Caki2 (cell line): Measurements from ENCODE around the gene IER3. TPM values are rescaled to one million over a fixed set of nuclear protein-coding genes. Genes with fewer than 3 reads are reported as not detected.
A peak's percentile ranks its signal among the peaks of the same experiment; 100 is the strongest.
"Not testable (repeated sequence)": the region's sequence is repeated elsewhere in the genome, so short reads cannot be mapped to it uniquely, and the experiment has no call there.

Source experiments
- DNase-seq: peaks from one replicate; pipeline ENCODE4 v3.0.0-alpha.2; 2015; ENCODE audit warnings: low read depth
- in situ Hi-C: cut with HindIII; loops from 2 replicates; pipeline ENCODE4 v1.10.0; 2016; ENCODE audit warnings: low sequenced_read_pairs, low pct_unique_long_range_greater_than_20kb, mixed read lengths
- total RNA-seq: library from RNA; depleted of rRNA; stranded (reverse); fragments of >200 nt; shearing (Covaris generic); gene quantifications from 2 replicates; pipeline ENCODE4 v1.2.3, GENCODE V29; 2014; ENCODE audit warnings: low replicate concordance

IER3 gene
- total RNA-seq, 1 experiment from 2014 or later: 124 TPM

DNA sequence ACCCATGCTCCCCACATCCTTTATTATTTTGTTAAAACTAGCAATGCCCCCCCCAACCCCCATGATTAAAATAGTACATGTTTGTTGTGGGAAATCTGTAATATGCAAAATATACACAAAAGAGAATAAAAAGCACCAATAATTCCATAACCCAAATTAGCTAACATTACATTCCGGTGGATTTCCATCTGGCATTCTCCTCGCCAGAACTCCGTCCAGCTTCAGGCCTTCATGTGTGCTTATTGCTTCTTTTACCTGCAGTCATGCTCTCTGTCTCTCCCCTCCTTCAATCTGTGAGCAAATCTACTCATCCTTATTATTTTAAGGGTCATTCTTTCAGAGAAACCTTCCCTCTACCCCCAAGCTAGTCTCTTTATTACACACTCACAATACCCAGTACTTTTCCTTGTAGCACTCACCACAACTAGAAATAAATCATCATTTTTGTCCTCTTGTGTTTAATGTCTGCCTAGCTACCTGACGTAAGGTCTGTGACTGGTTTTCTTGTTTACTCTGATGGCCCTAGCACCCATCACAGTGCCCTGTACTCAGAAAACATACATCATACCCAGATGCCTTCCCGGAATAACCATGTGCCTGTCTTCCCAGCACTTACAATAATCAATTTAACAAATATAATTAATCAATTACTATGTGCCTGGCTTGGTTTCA lies 25.6 kb upstream of the IER3 start:
- in situ Hi-C loops: no loop called here
- peak; percentile 60 for DNase-seq

DNA sequence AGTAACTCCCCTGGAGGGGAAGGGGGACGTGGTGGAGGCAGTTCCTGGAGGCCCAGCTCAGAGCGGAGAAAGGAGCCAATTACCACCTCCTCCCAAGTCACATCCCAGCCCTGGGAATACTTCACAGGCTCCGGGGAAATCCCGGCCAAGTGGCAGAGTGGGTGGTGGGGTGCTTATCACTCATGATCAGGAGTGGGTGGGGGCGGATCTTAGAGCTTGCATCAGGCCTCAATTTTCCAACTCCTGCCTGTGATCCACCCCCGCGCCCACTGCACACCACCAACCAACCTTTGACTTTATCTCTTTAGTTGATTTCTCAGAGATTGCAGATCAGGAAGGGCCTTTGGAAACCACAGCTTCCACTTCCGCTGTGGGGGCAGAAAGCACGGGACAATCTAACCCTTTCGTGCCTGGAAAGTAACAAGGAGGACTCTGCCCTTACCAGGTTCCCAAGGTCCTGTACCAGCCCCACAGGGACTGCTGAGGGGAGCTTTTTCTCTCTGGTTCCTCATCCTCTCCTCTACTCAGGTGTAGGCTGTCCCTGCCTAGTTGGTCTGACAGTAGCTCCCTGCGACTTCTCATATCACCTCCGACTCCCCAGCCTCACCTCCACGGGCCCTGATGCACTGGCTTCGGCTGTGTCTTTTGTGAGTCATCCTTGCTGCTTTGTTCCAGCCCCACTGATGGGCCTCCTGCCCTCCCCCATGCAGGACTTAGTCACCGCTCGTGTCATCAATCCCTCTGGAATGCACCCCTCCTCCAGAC lies 24.9 kb upstream of the IER3 start:
- peak; percentile 94 for DNase-seq
- in situ Hi-C loops: no loop called here

DNA sequence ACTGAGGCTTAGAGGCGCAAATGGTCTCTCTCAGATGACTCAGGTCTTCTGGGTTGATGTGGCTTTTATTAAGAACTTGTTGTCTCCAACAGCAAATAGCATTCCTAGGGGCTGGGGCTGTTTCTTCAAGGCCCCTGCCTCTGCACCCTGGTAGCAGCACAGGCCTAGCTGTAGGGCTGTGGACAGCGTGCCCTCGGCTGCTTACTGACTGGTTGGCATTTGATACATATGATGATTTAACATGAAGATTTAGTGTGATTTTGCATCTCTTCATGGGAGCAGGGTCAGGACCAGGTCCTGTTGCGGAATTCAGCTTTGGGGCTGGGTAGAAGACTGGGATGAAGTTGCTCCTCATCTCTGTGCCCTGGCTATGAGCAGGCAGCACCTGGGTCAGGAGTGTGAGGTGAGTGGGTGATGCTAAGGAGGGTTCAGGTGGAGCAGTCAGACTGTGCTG lies 24.3 kb upstream of the IER3 start:
- in situ Hi-C loops: no loop called here
- no peak for DNase-seq

DNA sequence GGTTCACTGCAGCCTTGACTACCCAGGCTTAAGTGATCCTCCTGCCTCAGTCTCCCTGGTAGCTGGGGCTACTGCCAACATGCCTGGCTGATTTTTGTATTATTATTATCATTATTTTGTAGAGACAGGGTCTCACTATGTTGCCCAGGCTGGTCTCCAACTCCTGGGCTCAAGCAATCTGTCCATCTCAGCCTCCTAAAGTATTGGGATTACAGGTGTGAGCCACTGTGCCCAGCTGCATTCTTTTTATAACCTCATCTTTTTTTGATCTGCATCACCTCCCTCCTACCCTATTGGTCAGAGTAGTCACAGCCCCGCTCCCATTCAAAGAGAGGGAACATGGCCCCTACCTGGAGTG lies 23.6 kb upstream of the IER3 start:
- in situ Hi-C loops: no loop called here

DNA sequence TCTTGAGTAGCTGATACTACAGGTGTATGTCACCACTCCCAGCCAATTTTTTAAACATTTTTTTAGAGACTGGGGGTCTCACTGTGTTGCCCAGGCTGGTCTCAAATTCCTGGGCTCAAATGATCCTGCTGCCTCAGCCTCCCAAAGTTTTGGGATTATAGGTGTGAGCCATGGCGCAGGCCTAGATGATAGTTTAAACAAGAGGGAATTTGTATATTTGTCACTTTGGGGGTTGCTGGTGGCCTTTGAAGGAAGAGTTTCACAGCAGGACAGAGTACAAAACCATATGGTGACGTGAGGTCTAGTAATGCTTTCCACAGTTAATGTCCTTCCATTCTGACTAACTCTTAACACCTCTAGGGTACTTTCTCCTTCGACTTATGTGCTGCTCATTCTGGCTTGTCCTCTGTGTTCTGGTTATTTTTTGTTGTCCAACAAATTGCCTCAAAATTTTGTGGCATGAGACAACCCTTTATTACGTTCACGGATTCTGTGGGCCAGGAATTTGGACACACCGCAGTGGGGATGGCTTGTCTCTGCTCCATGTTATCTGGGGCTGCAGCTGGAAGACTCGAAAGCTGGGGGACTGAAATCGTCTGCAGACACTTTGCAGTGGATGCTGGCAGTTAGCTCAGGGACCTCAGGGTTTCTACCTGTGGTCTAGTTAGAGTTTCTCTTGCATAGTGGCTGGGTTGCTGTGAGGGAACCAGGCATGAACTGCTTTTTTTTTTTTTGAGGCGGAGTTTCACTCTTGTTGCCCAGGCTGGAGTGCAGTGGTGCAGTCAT lies 23.0 kb upstream of the IER3 start:
- in situ Hi-C loops: no loop called here
- no peak for DNase-seq

More for the DNA sequence above, 23.6 kb upstream of the IER3 start:
- DNase-seq: no peak

DNA sequence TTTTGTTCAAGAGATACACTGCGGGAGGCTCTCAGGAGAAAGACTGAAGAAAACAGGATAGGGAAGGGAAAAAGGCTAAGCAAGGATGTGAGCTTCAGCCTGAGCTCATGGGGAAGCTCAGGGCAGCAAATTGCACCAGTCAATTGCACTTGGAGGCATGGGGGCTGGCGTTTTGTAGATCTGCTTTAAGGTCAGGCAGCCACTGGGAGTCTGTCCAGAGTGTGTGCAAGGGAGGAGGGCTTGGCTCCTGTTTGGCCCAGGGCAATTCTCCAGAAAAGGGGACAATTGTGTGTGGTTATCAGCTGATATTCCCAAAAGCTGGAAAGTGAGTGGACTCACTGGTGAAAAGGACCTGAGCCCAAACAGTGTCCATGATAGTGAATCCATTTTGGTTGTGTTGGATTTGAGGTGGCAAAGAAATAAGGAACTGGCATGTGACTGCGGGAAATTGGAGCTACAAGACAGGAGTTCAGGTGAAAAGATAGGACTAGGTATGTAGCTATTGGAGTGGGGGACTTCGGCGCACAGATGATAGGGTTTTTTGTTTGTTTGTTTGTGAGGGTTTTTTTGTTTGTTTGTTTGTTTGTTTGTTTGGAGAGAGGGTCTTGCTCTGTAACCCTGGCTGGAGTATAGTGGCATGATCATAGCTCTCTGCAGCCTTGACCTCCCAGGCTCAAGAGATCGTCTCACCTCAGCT lies 22.3 kb upstream of the IER3 start:
- in situ Hi-C loops: no loop called here

DNA sequence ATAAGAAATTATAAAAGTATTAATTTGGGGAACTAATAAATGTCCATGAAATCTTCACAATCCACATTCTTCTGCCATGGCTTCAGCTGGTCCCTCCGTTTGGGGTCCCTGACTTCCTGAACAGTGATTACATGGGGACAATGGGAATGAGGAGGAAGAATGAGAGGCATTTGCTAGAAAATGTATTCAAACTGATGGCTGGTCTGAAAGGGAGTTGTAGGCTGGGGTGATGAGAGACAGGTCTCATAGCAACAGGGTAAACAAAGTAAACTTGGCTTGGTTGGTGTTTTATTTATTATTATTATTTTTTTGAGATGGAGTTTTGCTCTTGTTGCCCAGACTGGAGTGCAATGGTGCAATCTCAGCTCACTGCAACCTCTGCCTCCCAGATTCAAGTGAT lies 21.1 kb upstream of the IER3 start:
- in situ Hi-C loops, DNase-seq: not testable (repeated sequence)

More for the DNA sequence above, 22.3 kb upstream of the IER3 start:
- DNase-seq: no peak

DNA sequence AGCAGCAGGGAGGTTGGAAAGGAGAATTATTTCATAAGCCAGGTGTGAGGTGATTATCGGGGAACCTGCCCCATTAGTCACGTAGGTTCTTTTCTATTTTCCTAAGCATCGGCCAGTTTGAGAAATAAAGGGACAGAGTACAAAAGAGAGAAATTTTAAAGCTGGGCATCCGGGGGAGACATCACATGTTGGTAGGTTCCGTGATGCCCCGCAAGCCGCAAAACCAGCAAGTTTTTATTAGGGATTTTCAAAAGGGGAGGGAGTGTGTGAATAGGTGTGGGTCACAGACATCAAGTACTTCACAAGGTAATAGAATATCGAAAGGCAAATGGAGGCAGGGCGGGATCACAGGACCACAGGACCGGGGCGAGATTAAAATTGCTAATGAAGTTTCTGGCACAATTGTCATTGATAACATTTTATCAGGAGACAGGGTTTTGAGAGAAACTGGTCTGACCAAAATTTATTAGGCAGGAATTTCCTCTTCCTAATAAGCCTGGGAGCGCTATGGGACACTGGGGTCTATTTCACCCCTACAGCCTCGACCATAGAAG lies 20.2 kb upstream of the IER3 start:
- in situ Hi-C loops, DNase-seq: not testable (repeated sequence)

DNA sequence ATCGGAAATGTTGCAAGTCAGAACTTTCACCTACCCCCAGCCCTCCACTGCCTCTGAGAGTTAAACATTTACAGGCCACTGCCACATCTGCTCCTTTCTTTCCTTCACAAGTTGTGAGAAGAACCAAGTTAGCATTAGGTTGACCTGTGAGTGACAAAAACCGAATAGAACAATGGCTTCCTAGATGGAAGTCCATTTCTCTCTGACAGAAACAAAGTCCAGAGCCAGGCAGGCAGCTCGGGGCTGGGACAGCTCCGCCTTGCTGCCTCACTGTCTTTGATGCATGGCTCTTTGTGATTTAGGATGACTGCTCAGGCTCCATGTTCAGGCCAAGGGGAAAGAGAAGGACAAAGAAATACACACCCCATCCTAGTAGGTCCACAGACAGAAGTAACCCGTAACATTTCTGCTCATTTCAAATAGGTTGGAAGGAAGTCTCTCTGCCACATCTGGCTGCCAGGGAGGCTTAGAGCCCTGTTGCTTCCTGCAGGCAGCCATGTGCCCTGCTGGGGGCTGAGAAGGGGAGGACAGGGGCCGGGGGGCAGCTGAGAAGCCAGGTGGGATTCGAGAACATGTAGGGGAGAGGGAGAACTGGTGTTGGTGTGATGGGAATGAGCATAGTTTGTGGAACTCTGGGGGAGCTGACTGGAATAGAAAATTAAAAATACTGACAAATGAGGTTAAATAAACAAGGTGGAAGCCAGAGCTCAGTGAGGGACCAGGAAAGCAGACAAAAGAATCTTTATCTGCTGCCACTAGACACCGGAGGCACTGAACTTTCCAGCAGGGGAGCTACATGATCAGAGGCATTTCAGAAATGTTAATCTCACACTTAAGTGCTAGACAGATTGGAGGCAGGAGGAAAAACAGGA lies 19.5 kb upstream of the IER3 start:
- in situ Hi-C loops: no loop called here
- peak; percentile 90 for DNase-seq

DNA sequence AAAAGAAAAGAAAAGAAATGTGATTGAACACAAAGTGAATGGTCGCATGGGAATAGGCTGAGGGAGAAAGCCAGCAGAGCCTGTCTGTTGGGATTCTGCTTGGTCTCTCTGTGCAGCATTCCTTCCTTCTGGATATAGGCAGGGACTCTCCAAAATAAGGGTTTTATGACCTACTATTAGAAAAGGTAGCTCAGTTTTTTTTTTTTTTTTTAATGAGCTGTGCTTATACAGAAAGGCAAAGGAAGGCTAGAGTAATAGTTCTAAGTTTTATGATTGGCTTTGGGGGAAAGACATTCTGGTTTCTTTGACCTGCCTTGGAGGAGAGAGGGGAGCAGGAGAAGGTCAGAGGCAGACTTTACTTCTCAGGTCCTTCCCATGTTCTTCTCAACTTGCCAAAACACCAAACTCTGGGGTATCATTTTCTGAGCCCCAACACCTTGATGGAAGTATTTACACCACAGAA lies 18.8 kb upstream of the IER3 start:
- DNase-seq: no peak
- in situ Hi-C loops: no loop called here

DNA sequence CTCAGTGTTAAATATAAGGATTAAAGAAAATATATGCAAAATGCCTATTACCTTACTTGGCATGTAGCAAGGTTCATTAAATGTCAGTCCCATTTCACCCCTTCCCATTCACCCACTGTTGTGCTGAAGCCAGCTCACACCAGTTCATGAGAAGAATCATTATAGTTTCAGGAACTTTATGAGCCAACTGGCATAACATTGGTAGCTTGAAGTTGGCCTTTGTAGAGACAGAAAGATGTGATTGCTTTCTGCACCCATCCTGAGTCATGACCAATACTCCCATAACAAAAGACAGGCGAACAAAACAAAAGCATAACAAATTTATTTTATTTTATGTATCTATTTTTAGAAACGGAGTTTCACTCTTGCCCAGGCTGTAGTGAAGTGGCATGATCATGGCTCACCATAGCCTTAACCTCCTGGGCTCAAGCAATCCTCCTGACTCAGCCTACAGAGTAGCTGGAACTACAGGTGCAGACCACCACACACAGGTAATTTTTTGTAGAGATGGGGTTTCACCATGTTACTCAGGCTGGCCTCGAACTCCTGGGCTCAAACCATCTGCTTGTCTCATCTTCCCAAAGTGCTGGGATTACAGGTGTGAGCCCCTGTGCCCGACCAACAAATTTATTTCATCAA lies 17.6 kb upstream of the IER3 start:
- no peak for DNase-seq
- in situ Hi-C loops: no loop called here

DNA sequence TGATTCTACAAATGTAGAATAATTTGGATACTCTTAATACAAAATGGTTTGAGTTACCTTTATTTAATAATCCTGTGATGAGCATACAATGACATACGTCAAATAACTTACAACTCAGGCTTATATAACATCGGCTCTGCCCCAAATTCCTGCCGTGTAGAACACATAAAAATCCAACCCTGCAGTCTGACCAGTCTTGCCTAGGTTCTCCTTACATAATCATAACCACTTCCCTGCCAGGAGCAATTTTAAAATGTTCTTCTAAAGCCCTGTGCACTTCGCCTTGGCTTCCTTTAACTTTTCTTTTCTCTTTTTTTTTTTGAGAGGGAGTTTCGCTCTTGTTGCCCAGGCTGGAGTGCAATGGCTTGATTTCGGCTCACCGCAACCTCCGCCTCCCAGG lies 16.2 kb upstream of the IER3 start:
- DNase-seq: no peak
- in situ Hi-C loops: no loop called here

DNA sequence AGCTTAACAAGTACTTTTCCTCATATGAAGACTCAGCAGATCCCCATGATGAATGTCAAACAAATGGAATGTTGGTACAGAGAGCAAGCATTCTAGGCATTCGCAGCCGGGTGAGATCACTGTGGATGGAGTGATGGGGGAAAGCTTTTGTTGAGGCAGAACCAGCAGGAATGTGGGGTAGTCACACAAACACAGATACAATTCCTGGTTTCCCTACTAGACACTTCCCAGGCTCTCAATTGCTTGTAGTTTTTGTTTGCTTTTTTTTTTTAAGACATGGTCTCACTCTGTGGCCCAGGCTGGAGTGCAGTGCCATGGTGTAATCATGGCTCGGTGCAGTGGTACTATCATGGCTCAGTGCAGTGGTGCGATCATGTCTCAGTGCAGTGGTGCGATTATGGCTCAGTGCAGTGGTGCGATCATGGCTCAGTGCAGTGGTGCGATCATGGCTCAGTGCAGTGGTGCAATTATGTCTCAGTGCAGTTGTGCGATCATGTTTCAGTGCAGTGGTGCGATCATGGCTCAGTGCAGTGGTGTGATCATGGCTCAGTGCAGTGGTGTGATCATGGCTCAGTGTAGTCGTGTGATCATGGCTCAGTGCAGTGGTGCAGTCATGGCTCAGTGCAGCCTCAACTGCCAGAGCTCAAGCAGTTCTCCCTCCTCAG lies 15.4 kb upstream of the IER3 start:
- peak; percentile 88 for DNase-seq
- in situ Hi-C loops: no loop called here

DNA sequence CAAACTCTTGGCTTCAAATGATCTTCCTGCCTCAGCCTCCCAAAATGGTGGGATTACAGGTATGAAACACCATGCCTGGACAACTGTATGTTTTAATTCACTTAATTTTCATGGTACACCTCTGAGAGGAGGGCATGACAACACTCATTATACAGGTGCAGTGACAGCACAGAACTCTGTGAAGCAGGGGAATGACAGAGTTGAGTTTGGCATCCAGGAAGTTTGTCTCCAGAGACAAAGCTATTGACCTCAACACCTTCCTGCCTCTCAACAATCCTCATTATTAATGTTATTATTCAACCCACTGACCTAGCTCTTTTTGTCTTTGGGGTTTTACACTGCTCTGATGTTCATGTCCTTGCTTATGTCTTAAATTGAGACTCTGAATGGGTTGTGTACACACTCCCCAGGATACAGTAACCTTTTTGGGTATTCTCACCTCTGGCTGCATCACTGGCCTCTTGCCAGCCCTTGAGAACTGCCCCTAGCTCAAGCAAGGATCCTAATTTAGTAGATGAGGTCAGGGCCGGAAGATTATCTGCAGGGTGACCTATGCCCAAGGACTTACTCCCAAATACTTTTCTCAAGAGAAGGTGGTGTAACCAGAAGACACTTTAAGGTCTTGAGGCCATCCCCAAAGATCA lies 13.0 kb upstream of the IER3 start:
- DNase-seq: no peak
- in situ Hi-C loops: no loop called here

DNA sequence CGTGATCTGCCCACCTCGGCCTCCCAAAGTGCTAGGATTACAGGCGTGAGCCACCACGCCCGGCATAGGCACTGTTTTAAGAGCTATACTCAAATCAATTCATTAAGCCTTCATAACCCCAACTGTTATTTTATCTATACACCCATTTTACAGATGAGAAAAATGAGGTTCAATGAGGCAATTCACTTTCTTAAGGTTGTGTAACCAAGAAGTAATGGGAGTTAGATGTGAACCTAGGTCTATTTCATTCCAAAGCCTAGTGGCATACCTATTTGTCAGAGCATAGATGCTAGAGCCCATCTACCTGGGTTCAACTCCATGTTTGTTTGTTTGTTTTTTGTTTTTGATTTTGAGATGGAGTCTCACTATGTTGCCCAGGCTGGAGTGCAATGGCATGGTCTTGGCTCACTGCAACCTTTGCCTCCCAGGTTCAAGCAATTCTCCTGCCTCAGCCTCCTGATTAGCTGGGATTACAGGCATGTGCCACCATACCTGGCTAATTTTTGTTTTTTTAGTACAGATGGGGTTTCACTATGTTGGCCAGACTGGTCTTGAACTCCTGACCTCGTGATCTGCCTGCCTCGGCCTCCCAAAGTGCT lies 12.2 kb upstream of the IER3 start:
- in situ Hi-C loops, DNase-seq: not testable (repeated sequence)

DNA sequence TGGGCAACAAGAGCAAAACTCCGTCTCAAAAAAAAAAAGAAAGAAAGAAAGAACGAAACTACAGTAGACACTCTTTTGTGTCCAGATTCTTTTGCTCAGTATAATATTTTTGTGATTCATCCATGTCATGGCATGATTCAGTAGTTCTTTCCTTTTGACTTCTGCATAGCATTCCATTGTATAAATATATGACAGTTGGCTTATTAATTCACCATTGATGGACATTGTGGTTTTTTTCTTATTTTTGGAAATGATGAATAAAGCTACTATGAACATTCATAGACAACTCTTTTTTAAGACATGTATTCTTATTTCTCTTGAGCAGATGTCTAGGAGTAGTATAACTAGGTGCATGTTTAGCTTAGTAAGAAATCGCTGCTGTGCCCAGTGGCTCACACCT lies 10.3 kb upstream of the IER3 start:
- in situ Hi-C loops: no loop called here
- DNase-seq: no peak
